Renal cortical epithelial cell (primary cell): Measurements from ENCODE around the gene ADAMTS1. TPM values are rescaled to one million over a fixed set of nuclear protein-coding genes. Genes with fewer than 3 reads are reported as not detected.
A peak's percentile ranks its signal among the peaks of the same experiment; 100 is the strongest.
"Not testable (repeated sequence)": the region's sequence is repeated elsewhere in the genome, so short reads cannot be mapped to it uniquely, and the experiment has no call there.

Experiments
- DNase-seq: peaks from one replicate; pipeline ENCODE4 v3.0.0-alpha.2; 2011; ENCODE audit warnings: low read depth
- total RNA-seq: library from RNA; depleted of rRNA; stranded (reverse); fragments of >200 nt; gene quantifications from 2 replicates; pipeline ENCODE4 v1.2.3, GENCODE V29; 2014

The ADAMTS1 gene
- total RNA-seq: 130 and 216 TPM in 2 replicates

DNA sequence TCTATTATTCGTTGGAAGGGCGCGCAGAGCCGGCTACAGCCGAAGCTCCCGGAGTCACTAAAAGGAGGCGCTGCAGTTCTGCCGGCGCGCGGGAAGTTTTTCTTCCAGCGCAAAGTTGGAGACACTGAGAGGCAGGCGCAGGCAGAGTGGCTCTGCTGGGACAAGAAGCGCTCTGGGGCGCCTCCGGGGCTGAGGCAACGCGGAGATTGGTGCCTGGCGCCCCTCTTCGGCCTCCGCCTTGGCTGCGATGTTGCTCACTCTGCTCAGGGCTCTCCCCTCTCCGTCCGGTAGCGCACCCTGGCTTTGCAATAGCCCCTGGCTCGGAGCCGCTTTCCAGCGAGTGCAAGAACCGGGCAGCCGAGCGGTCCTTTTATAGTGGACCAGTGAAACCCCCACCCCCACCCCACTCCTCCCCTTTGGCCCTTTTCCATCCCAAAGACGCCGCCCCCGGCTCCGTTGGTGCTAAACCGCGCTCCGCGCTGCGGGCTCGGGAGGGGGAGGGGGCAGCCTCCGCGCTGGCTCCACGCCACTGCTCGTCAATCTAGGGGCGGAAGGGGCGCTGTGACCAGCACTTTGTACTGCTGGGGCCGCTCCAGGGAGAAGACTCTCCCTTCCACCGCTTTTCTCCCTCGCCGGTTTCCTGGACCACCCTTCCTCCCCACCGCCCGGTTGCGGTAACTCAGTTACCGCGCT, at the start of gene ADAMTS1:
ADAMTS1 (minus strand) TSS at position 344 of the 693 bp plus-strand sequence. CDS start 455 bp downstream, outside the sequence.
- DNase-seq: peak; percentile 55

GRCh38 chr21:26892151-26892550, 46.9 kb upstream of the ADAMTS1 start:
- no peak for DNase-seq

DNA sequence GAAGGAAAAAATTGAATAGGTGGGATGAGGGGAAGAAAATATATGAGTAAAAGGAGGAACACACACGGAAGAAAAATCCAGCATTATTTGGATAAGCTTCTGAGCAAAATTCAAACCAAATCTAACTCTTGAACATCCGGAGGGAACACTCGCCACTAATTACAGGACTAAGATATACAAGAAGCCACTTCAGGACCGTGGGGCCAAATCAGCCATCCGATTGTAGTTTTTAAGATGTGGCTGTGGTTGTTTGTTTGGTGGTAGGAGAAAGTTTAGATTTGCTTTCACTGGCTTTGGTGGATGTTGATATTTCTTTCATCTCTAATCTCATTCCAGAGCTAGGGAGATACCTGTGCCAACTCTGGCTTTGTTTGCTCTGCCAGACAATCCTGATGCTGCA, 43.7 kb upstream of the ADAMTS1 start:
- no peak for DNase-seq

- no peak for DNase-seq
Measured at GRCh38 chr21:26888256-26888655, 43.0 kb upstream of the ADAMTS1 start.

- no peak for DNase-seq
Measured at GRCh38 chr21:26887251-26887650, 42.0 kb upstream of the ADAMTS1 start.

DNA sequence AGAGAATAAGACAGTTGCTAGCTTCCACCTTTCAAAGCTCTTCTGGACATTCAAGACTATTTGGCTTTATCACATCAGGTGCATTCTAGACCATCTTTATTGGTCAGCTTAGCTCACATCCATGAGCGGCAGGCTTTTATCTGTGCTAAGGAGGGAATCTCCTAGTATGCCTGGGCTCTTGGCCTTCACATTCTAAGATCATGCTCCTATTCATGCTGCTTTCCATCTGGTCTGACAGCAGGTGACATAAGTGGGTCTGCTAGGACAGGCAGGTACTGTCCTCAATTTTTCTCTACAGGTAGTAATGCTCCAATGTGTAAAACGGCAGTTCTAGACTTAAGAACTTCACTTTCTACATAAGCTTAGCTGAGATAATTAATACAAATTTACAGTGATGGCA, 39.2 kb upstream of the ADAMTS1 start:
- no peak for DNase-seq

GRCh38 chr21:26883768-26884167, 38.6 kb upstream of the ADAMTS1 start:
- DNase-seq: no peak

GRCh38 chr21:26881504-26882228, 36.5 kb upstream of the ADAMTS1 start:
- DNase-seq: peak; percentile 52

DNA sequence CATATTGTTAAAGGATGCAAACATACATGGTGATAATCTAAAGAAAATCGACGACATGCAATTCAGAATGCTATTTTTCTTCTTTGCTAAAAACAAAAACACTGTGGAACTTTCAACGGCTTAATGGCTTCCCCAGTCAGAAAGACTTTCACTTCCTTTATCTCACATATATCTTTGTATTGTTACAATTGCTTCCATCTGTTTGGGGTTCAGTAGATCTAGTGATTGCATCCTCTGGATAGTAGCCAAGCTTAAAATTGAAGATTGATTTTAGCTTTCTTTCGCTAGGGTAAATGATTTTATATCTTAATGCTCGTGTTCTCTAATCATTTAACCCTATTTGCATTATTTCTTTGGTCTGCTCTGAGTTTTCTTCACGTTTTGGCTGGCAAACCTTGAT, 31.8 kb upstream of the ADAMTS1 start:
- no peak for DNase-seq

- no peak for DNase-seq
Measured at GRCh38 chr21:26874347-26874746, 29.1 kb upstream of the ADAMTS1 start.

DNA sequence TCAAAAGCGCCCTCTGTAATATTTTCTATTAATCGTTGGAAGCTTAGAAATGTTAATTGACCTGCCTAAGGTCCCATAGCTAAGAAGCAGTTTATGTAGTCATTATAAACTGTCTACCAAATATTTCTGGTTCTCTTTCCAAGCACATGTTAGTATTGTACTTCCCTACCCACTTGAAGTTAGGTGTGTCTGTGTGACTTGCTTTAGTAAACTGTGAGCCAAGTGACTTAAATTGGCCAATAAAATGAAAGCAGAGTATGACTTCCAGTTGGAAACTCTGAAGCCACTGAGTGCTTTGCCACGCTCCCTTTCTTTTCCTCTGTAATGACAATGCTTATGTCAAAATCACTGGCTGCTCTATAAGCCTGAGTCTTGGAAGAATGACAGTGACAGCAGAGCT, 20.6 kb upstream of the ADAMTS1 start:
- DNase-seq: no peak

- DNase-seq: not testable (repeated sequence)
Measured at GRCh38 chr21:26856871-26857350, 11.7 kb upstream of the ADAMTS1 start.

DNA sequence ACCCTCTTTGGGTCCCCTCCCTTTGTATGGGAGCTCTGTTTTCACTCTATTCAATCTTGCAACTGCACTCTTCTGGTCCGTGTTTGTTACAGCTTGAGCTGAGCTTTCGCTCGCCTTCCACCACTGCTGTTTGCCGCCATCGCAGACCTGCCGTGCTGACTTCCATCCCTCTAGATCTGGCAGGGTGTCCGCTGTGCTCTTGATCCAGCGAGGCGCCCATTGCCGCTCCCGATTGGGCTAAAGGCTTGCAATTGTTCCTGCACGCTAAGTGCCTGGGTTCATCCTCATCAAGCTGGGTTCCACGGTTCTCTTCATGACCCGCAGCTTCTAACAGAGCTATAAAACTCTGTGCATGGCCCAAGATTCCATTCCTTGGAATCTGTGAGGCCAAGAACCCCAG, 9.5 kb upstream of the ADAMTS1 start:
- not testable (repeated sequence) for DNase-seq

DNA sequence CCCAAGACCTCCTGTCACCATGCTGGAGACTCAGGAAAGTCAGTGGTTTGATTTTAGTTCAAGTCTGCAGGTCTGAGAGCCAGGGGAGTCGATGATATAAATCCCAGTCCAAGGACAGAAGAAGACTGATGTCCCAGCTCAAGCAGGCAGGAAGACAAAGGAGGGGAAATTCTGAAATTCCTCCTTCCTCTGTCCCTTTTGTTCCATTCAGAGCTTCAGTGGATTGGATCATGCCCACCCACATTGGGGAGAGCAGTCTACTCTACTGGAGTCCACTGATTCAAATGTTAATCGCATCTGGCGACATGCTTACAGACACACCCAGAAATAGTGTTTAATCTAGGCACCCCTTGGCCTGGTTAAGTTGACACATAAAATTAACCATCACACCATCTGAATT, 7.2 kb upstream of the ADAMTS1 start:
- DNase-seq: no peak

GRCh38 chr21:26851109-26851944, 6.1 kb upstream of the ADAMTS1 start:
- no peak for DNase-seq

GRCh38 chr21:26850116-26850643, 5.0 kb upstream of the ADAMTS1 start:
- peak; percentile 62 for DNase-seq

DNA sequence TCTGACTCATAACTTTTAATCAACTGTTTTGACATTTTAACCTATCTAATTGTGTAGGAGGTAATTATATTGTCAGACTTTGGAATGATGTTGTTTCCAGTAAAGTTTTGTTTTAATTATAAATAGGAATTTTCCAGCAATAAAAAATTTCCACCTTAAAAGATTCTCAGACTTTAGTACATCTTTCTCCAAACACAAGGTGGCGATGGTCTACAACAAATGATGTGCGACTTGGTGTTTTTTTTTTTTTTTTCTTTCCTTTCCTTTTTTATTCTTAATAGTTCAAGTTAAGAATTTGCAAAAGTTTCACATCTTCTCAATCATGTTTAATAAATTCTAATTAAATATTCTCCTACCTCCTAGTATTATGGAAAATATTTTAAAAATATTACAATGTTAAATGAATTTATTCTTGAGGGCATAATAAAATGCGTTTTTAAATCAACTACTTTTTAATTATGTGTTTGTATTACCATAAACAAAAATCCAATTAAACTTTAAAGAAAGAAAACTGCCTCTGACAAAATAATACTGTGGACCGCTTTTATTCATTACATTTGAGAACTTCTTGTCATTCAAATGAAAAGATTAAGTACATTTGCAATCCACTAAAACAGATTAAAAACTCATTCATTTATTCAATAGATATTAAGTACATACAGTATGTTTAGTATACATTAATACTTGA, 4.4 kb upstream of the ADAMTS1 start:
- peak; percentile 73 for DNase-seq

DNA sequence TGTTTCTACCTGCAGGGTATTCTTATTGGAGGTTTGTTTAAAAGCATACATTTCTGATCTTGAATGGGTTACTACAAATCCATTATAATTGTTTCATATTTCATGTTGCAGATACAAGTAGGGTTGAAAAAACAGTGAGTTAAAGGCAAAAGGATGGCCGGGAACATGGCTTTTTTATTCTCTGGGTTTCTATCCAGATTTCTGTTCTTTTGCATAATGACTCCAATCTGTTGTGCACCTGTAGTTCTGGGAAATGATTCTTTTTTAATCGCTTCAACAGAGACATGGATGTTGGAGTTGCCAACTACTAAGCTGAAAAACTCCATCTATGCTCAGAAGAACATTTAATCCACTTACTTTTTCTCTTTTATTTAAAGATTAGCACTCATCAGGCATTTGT, 2.7 kb upstream of the ADAMTS1 start:
- DNase-seq: no peak

DNA sequence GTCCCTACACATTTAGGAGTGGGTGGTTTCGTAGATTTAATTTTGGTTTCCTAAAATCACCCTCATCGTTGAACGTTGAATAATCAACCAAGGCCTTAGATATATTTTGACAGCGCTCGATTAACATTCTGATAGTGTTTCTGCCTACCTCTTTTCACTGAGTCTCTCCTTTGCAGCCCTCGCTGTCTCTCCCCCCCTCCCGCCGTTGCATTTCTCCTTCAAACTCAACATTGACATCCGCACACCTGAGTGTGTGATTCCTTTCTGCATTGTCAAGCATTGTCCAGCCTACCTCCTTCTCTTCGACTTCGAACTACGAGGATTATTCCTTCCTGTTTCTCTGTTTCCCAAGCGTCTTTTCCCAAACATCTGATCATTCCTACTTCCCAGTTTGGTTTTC, 1.8 kb upstream of the ADAMTS1 start:
- DNase-seq: no peak

DNA sequence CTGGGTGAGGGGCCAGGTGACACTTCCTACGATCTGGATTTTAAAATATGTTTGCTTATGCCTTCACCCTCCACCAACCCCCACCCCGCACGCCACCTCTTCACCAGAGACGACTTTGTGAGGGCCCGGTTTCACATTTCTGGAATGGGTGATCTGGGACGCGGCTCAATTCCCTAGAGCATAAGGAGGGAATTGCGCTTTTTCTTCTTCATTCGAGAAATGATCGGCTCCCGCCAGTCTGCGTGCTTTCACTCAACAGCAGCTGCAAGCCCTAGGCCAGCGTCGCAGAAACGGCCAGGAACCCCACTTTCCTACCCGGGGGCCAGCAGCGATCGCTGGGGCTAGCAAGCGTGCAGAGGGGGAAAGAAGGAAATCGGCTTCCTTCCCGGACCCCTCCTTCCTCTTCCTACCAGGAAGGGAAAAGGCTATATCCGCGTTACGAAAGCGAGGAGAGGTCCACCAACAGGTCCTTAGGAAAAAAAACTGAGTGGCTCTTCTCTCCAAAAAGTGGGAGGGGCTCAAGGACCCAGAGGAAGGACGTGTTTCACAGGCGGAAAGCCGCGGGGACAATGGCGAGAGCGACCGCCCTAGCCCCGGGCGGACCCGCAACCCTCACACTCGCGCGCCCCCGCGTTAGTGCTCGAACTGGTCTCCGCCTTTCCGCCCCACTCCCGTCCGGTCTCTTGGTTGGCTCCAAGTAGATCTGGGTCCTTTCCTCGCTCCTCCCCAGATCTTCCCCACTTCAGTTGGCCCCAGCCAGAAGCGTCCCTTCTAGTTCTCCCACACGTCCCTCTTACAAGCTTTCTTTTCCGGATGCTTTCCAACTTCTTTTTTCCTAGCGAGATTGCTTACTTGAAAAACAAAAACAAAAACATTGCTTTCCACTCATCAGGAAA, 1.1 kb upstream of the ADAMTS1 start:
- peak; percentile 64 for DNase-seq

DNA sequence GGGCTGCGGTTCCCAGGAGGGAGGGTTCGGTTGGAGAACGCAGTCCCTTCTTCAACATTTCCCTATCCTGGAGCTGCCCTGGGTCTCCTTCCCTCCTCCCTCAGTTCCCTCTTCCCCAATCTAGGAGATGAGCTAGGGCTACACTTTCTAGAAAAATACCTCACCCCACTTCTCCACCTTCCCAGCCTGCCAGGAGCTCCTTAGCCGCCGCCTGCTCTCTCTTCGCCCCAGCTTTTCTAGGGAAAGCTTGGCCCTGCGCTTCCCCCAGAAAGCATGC, 488 bp upstream of the ADAMTS1 start:
- DNase-seq: no peak
